GM19238 (cell line): ENCODE data around the gene PID1.
"Not testable (repeated sequence)": the region's sequence is repeated elsewhere in the genome, so short reads cannot be mapped to it uniquely, and the experiment has no call there.

ENCODE experiments used
- DNase-seq: peaks from one replicate; pipeline ENCODE4 v3.0.0; 2011; ENCODE audit warnings: low spot score; ENCODE audit not compliant: insufficient read length

Gene PID1

GRCh38 chr2:229220254-229220653 is 50.8 kb downstream of the PID1 start:
- DNase-seq, result no peak

GRCh38 chr2:229218329-229218921 is 52.7 kb downstream of the PID1 start:
- DNase-seq, result no peak

- DNase-seq, result no peak
Measured at GRCh38 chr2:229212241-229212640, 58.8 kb downstream of the PID1 start.

- no peak for DNase-seq
Measured at GRCh38 chr2:229210641-229211040, 60.4 kb downstream of the PID1 start.

GRCh38 chr2:229206548-229206947 is 64.5 kb downstream of the PID1 start:
- no peak for DNase-seq

GRCh38 chr2:229205704-229206103 is 65.4 kb downstream of the PID1 start:
- no peak for DNase-seq

GRCh38 chr2:229202646-229203045 is 68.4 kb downstream of the PID1 start:
- no peak for DNase-seq

- no peak for DNase-seq
Measured at GRCh38 chr2:229201521-229201920, 69.6 kb downstream of the PID1 start.

GRCh38 chr2:229199267-229199666 is 71.8 kb downstream of the PID1 start:
- no peak for DNase-seq

GRCh38 chr2:229196448-229196847 is 74.6 kb downstream of the PID1 start:
- DNase-seq, result no peak

GRCh38 chr2:229195346-229195947 is 75.6 kb downstream of the PID1 start:
- no peak for DNase-seq

- DNase-seq, result no peak
Measured at GRCh38 chr2:229193281-229193680, 77.8 kb downstream of the PID1 start.

- DNase-seq, result no peak
Measured at GRCh38 chr2:229191413-229191812, 79.7 kb downstream of the PID1 start.

- not testable (repeated sequence) for DNase-seq
Measured at GRCh38 chr2:229187123-229187522, 84.0 kb downstream of the PID1 start.

GRCh38 chr2:229181641-229182040 is 89.4 kb downstream of the PID1 start:
- DNase-seq, result no peak

GRCh38 chr2:229180658-229181057 is 90.4 kb downstream of the PID1 start:
- DNase-seq, result no peak

- no peak for DNase-seq
Measured at GRCh38 chr2:229179628-229180027, 91.5 kb downstream of the PID1 start.

GRCh38 chr2:229178706-229179105 is 92.4 kb downstream of the PID1 start:
- no peak for DNase-seq

- no peak for DNase-seq
Measured at GRCh38 chr2:229178117-229178516, 93.0 kb downstream of the PID1 start.

GRCh38 chr2:229176136-229176535 is 95.0 kb downstream of the PID1 start:
- DNase-seq, result no peak

- DNase-seq, result no peak
Measured at GRCh38 chr2:229175497-229175863, 95.6 kb downstream of the PID1 start.

GRCh38 chr2:229174794-229175496 is 96.1 kb downstream of the PID1 start:
- DNase-seq, result no peak

GRCh38 chr2:229173825-229174359 is 97.2 kb downstream of the PID1 start:
- no peak for DNase-seq
